HG03108 (cell line): ENCODE measurements around the gene PKD2L1.

Experiments
- ATAC-seq: cut with Tn5 transposase; IDR thresholded peaks from one replicate; pipeline ENCODE4 v1.9.1; 2021; ENCODE audit warnings: moderate library complexity; ENCODE audit not compliant: unreplicated experiment

Gene PKD2L1

GRCh38 chr10:100356067-100357017 is 26.3 kb upstream of the PKD2L1 start:
- ATAC-seq = no peak

- ATAC-seq = no peak
Measured at GRCh38 chr10:100355086-100355485, 25.1 kb upstream of the PKD2L1 start.

- no peak for ATAC-seq
Measured at GRCh38 chr10:100353770-100354485, 23.9 kb upstream of the PKD2L1 start.

- no peak for ATAC-seq
Measured at GRCh38 chr10:100350914-100351485, 21.0 kb upstream of the PKD2L1 start.

- ATAC-seq = no peak
Measured at GRCh38 chr10:100349672-100350071, 19.6 kb upstream of the PKD2L1 start.

GRCh38 chr10:100349087-100349486 is 19.1 kb upstream of the PKD2L1 start:
- ATAC-seq = no peak

- no peak for ATAC-seq
Measured at GRCh38 chr10:100348389-100348927, 18.4 kb upstream of the PKD2L1 start.

- ATAC-seq = no peak
Measured at GRCh38 chr10:100347568-100348195, 17.7 kb upstream of the PKD2L1 start.

- peak; percentile 85 for ATAC-seq
Measured at GRCh38 chr10:100346765-100347567, 16.9 kb upstream of the PKD2L1 start, which contains the start of gene SCD. Gene SCD, plus strand, starts transcription at chr10:100347233. Its CDS starts 272 bp downstream, at chr10:100347505.

GRCh38 chr10:100346351-100346764 is 16.3 kb upstream of the PKD2L1 start:
- ATAC-seq = peak; percentile 45

GRCh38 chr10:100345570-100346330 is 15.7 kb upstream of the PKD2L1 start:
- ATAC-seq = no peak

- no peak for ATAC-seq
Measured at GRCh38 chr10:100344241-100344788, 14.3 kb upstream of the PKD2L1 start.

GRCh38 chr10:100342627-100342972 is 12.6 kb upstream of the PKD2L1 start:
- no peak for ATAC-seq

- peak; percentile 23 for ATAC-seq
Measured at GRCh38 chr10:100341953-100342626, 12.1 kb upstream of the PKD2L1 start.

GRCh38 chr10:100340948-100341847 is 11.2 kb upstream of the PKD2L1 start:
- ATAC-seq = no peak

GRCh38 chr10:100339236-100339635 is 9.2 kb upstream of the PKD2L1 start:
- peak; percentile 41 for ATAC-seq

- no peak for ATAC-seq
Measured at GRCh38 chr10:100338434-100339036, 8.5 kb upstream of the PKD2L1 start.
